ENCODE data around the gene EFCAB6.

DNA sequence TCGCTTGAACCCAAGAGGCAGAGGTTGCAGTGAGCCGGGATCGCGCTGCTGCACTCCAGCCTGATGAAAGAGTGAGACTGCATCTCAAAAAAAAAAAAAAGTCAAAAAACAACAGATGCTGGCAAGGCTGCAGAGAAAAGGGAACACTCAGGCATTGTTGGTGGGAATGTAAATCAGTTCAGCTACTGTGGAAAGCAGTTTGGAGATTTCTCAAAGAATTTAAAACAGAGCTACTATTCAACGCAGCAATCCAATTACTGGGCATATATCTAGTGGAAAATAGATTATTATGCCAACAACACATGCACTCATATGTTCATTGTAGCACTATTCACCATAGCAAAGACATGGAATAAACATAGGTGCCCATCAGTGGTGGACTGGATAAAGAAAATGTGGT lies 89.7 kb downstream of the EFCAB6 start:
- no peak for TF ChIP-seq TAF1 (IDR thresholded peaks at IDR 0.05; ENCODE audit: low read depth)
- TF ChIP-seq EP300 (IDR thresholded peaks at IDR 0.05; ENCODE audit: borderline replicate concordance): no peak

Data from Ishikawa (cell line).